Measurements from ENCODE around the gene HTT. TPM values are rescaled to one million over a fixed set of nuclear protein-coding genes. Genes with fewer than 3 reads are reported as not detected.

The HTT gene
- total and polyA plus RNA-seq, 4 donors, result 8.6 to 39.8 (median 16.4) TPM

DNA sequence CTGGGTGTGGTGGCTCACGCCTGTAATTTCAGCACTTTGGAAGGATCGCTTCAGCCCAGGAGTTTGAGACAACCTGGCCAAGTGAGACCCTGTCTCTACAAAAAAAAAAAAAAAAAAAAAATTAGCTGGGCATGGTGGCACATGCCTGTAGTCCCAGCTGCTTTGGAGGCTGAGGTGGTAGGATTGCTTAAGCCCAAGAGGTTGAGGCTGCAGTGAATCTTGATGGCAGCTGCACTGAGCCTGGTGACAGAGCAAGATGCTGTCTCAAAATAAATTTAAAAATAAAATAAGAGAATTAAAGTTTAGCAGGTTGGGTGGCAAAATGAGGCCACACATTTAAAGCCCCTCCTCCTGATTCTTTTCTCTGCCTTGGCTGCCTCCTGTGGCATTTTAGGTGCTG lies 47.1 kb downstream of the HTT start:
- Histone ChIP-seq H3K4me1 (ENCODE audit: control insufficient read depth in 4 of 4, insufficient read depth in 4 of 4, low read length in 3 of 4) (no peaks in the 10 kb centered on the region), H3K9me3 (ENCODE audit: control insufficient read depth in 4 of 4, low read length in 3 of 4) (no peaks in the 10 kb centered on the region), H3K4me3 (ENCODE audit: low read depth in 1 of 3, low read length in 3 of 3) (no peak overlapping the region), H3K36me3 (ENCODE audit: control insufficient read depth in 4 of 4, insufficient read depth in 3 of 4, low read depth in 1 of 4, low read length in 3 of 4) (peaks cover 3 to 38% (median 27%) of the 10 kb centered on the region in 4 donors), H3K9ac (ENCODE audit: low read depth in 1 of 2, low read length in 2 of 2) (no peak overlapping the region), H3K27me3 (ENCODE audit: control insufficient read depth in 4 of 4, insufficient read depth in 4 of 4, low read length in 3 of 4) (no peaks in the 10 kb centered on the region), H3K27ac (ENCODE audit: low read depth in 1 of 2, low read length in 2 of 2) (peak overlapping the region; percentile 31 to 62)
- no peak for DNase-seq (ENCODE audit: low spot score)
- no peak for TF ChIP-seq SP1 (IDR thresholded peaks at IDR 0.05)
- TF ChIP-seq FOXA2 (IDR thresholded peaks at IDR 0.05), result no peak
- TF ChIP-seq ATF3 (IDR thresholded peaks at IDR 0.05), result no peak
- no peak for TF ChIP-seq HNF4G (IDR thresholded peaks at IDR 0.05)
- no peak for TF ChIP-seq YY1 (IDR thresholded peaks at IDR 0.05)
- no peak for TF ChIP-seq NR2F2 (IDR thresholded peaks at IDR 0.05)
- TF ChIP-seq ZBTB33 (IDR thresholded peaks at IDR 0.05), result no peak
- TF ChIP-seq, protein P1, sequence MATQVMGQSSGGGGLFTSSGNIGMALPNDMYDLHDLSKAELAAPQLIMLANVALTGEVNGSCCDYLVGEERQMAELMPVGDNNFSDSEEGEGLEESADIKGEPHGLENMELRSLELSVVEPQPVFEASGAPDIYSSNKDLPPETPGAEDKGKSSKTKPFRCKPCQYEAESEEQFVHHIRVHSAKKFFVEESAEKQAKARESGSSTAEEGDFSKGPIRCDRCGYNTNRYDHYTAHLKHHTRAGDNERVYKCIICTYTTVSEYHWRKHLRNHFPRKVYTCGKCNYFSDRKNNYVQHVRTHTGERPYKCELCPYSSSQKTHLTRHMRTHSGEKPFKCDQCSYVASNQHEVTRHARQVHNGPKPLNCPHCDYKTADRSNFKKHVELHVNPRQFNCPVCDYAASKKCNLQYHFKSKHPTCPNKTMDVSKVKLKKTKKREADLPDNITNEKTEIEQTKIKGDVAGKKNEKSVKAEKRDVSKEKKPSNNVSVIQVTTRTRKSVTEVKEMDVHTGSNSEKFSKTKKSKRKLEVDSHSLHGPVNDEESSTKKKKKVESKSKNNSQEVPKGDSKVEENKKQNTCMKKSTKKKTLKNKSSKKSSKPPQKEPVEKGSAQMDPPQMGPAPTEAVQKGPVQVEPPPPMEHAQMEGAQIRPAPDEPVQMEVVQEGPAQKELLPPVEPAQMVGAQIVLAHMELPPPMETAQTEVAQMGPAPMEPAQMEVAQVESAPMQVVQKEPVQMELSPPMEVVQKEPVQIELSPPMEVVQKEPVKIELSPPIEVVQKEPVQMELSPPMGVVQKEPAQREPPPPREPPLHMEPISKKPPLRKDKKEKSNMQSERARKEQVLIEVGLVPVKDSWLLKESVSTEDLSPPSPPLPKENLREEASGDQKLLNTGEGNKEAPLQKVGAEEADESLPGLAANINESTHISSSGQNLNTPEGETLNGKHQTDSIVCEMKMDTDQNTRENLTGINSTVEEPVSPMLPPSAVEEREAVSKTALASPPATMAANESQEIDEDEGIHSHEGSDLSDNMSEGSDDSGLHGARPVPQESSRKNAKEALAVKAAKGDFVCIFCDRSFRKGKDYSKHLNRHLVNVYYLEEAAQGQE (IDR thresholded peaks at IDR 0.05), result no peak
- TF ChIP-seq HNF4A (conservative IDR thresholded peaks at IDR 0.05), result no peak
- TF ChIP-seq, protein P2, sequence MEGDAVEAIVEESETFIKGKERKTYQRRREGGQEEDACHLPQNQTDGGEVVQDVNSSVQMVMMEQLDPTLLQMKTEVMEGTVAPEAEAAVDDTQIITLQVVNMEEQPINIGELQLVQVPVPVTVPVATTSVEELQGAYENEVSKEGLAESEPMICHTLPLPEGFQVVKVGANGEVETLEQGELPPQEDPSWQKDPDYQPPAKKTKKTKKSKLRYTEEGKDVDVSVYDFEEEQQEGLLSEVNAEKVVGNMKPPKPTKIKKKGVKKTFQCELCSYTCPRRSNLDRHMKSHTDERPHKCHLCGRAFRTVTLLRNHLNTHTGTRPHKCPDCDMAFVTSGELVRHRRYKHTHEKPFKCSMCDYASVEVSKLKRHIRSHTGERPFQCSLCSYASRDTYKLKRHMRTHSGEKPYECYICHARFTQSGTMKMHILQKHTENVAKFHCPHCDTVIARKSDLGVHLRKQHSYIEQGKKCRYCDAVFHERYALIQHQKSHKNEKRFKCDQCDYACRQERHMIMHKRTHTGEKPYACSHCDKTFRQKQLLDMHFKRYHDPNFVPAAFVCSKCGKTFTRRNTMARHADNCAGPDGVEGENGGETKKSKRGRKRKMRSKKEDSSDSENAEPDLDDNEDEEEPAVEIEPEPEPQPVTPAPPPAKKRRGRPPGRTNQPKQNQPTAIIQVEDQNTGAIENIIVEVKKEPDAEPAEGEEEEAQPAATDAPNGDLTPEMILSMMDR (IDR thresholded peaks at IDR 0.05; ENCODE audit: low read depth, low read length, missing input control), result no peak
- no peak for TF ChIP-seq TAF1 (conservative IDR thresholded peaks at IDR 0.05)
- TF ChIP-seq GABPA (IDR thresholded peaks at IDR 0.05 in 1 of 2, conservative IDR thresholded peaks at IDR 0.05 in 1 of 2), result no peak
- no peak for TF ChIP-seq FOXA1 (IDR thresholded peaks at IDR 0.05)
- no peak for TF ChIP-seq RXRA (IDR thresholded peaks at IDR 0.05)
- no peak for TF ChIP-seq RAD21 (IDR thresholded peaks at IDR 0.05)
- no peak for TF ChIP-seq JUND (IDR thresholded peaks at IDR 0.05)
- TF ChIP-seq MAX (IDR thresholded peaks at IDR 0.05), result no peak
- TF ChIP-seq EGR1 (IDR thresholded peaks at IDR 0.05; ENCODE audit: low read depth in 2 of 2), result no peak
- 94% methylated on average over 2 of the region's 2 CpGs for WGBS
